Measurements from ENCODE around the gene GDAP2. TPM values are rescaled to one million over a fixed set of nuclear protein-coding genes. Genes with fewer than 3 reads are reported as not detected.

The GDAP2 gene
- total RNA-seq, 1 experiment from 2014 or later = 24.4 TPM

DNA sequence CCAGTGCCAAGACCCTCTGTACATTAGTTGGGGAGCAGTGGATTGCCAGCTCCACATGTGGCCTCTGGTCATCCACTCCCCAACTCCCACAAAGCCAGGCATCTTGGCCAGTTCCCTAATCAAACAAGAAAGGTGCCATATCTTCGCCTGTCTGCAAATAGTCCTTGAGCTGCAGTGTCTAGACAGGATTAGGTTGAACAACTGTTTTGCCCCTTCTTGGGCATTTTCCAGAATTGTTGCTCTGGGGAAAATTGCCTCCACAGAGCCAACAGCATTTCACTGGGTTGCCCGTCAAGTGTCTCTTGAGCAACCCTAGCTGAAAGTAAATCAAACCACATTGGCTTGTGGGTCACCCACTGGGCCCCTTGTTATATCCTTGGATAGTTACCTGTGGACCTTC, 109.3 kb downstream of the GDAP2 start:
- no peaks in the 10 kb centered on the region for H3K9me3 ChIP-seq (ENCODE audit: control insufficient read depth, low read depth, low read length)
- no peak overlapping the region for H2BK5ac ChIP-seq (ENCODE audit: insufficient read length, low read length)
- H3K23ac ChIP-seq (ENCODE audit: insufficient read length, low read depth, low read length) = no peak overlapping the region
- no peak overlapping the region for H2AK5ac ChIP-seq (ENCODE audit: insufficient read length, low read length)
- no peak overlapping the region for H2BK12ac ChIP-seq (ENCODE audit: insufficient read length, low read depth, low read length)
- no peak overlapping the region for H3K9ac ChIP-seq (ENCODE audit: extremely low read depth, insufficient read length, low read length)
- H4K5ac ChIP-seq (ENCODE audit: insufficient read length, low read depth, low read length) = no peak overlapping the region
- no peak overlapping the region for H2BK15ac ChIP-seq (ENCODE audit: low read depth, low read length)
- WGBS (ENCODE audit: extremely low coverage, insufficient read length, low lambda C conversion rate) = no CpG with 5 or more reads among the region's 2 CpGs
- no peak overlapping the region for H4K8ac ChIP-seq (replicated peaks; ENCODE audit: insufficient read length, low read depth, low read length)
- no peak for DNase-seq
- H2AFZ ChIP-seq (ENCODE audit: low read length) = no peak overlapping the region
- no peak overlapping the region for H3K4me2 ChIP-seq (ENCODE audit: insufficient read depth, insufficient read length, low read length)
- Mint-ChIP-seq H3K4me1 (peaks cover 0 to 3% of the 10 kb centered on the region in 2 experiments; a peak in 1 of 4 replicates), H3K27me3 (ENCODE audit: low read depth) (no peaks in the 10 kb centered on the region; the same call in 1 of the 2 replicates), H3K36me3 (ENCODE audit: insufficient read depth in 1 of 3, low read depth in 3 of 3) (peaks cover 0 to 4% (median 3%) of the 10 kb centered on the region in 3 experiments; a peak in 3 of 7 replicates), H3K27ac (no peak overlapping the region), H3K4me3 (no peak overlapping the region), H3K9me3 (peaks cover 11 to 12% of the 10 kb centered on the region in 2 experiments; a peak in 3 of 5 replicates)
- no peak overlapping the region for H2BK120ac ChIP-seq (ENCODE audit: low read depth, low read length, poor library complexity, severe bottlenecking)
- H2BK20ac ChIP-seq (ENCODE audit: low read depth, low read length, poor library complexity, severe bottlenecking) = no peak overlapping the region
- no peak overlapping the region for H3T11ph ChIP-seq (ENCODE audit: low read length)
- H3K27ac ChIP-seq (ENCODE audit: insufficient read length, low read depth, low read length) = no peak overlapping the region
- no peak overlapping the region for H3K18ac ChIP-seq (ENCODE audit: insufficient read length, low read depth, low read length)
- H3K56ac ChIP-seq (ENCODE audit: insufficient read length, low read depth, low read length) = no peak overlapping the region
- no peaks in the 10 kb centered on the region for H3K27me3 ChIP-seq (ENCODE audit: insufficient read depth, low read length)
- H3K79me2 ChIP-seq (ENCODE audit: insufficient read depth, low read length) = no peaks in the 10 kb centered on the region
- no peaks in the 10 kb centered on the region for H3K4me1 ChIP-seq (ENCODE audit: insufficient read depth, low read length)
- no peaks in the 10 kb centered on the region for H3K79me1 ChIP-seq (ENCODE audit: insufficient read depth, low read depth, low read length, poor library complexity, severe bottlenecking)
- no peak overlapping the region for H3K14ac ChIP-seq (ENCODE audit: insufficient read depth, low read length)
- no peak overlapping the region for H3K4ac ChIP-seq (ENCODE audit: low read depth, low read length)
- TF ChIP-seq, protein P1, sequence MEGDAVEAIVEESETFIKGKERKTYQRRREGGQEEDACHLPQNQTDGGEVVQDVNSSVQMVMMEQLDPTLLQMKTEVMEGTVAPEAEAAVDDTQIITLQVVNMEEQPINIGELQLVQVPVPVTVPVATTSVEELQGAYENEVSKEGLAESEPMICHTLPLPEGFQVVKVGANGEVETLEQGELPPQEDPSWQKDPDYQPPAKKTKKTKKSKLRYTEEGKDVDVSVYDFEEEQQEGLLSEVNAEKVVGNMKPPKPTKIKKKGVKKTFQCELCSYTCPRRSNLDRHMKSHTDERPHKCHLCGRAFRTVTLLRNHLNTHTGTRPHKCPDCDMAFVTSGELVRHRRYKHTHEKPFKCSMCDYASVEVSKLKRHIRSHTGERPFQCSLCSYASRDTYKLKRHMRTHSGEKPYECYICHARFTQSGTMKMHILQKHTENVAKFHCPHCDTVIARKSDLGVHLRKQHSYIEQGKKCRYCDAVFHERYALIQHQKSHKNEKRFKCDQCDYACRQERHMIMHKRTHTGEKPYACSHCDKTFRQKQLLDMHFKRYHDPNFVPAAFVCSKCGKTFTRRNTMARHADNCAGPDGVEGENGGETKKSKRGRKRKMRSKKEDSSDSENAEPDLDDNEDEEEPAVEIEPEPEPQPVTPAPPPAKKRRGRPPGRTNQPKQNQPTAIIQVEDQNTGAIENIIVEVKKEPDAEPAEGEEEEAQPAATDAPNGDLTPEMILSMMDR (conservative IDR thresholded peaks at IDR 0.05) = no peak
- no peaks in the 10 kb centered on the region for H3K23me2 ChIP-seq (ENCODE audit: insufficient read length, low read depth, low read length, poor library complexity, severe bottlenecking)
- H4K20me1 ChIP-seq (ENCODE audit: control insufficient read depth, insufficient read depth, insufficient read length) = peaks cover 2% of the 10 kb centered on the region
- H4K91ac ChIP-seq (ENCODE audit: insufficient read length, low read depth, low read length) = no peak overlapping the region

Measured in H9 (cell line).